NCI-H510A treated with DMSO at 0.1 percent for 48 hours (cell line): ENCODE results near the gene ADAM22.

Experiments
- DNase-seq: peaks from one replicate; lab custom pipeline; 2025; lab: John Stamatoyannopoulos, UW

The ADAM22 gene

GRCh38 chr7:88217675-88218428, 283.8 kb downstream of the ADAM22 start:
- peak; percentile 2 for DNase-seq

- no peak for DNase-seq
These were observed 284.3 kb downstream of the ADAM22 start for GRCh38 chr7:88218429-88218745.

- DNase-seq: peak; percentile 46
These were observed 285.0 kb downstream of the ADAM22 start for GRCh38 chr7:88218836-88219605.

- peak; percentile 50 for DNase-seq
These were observed 286.0 kb downstream of the ADAM22 start, which contains the start of gene SRI for GRCh38 chr7:88219781-88220747. Gene SRI (minus strand): TSS chr7:88220038. CDS start chr7:88220026, 12 bp downstream.

- DNase-seq: no peak
These were observed 289.2 kb downstream of the ADAM22 start for GRCh38 chr7:88223265-88223664.

GRCh38 chr7:88224601-88225275, 290.7 kb downstream of the ADAM22 start:
- no peak for DNase-seq

- DNase-seq: no peak
These were observed 292.1 kb downstream of the ADAM22 start for GRCh38 chr7:88226201-88226600.

- no peak for DNase-seq
These were observed 292.9 kb downstream of the ADAM22 start for GRCh38 chr7:88226886-88227516.

GRCh38 chr7:88229302-88229995, 295.4 kb downstream of the ADAM22 start:
- no peak for DNase-seq

- DNase-seq: no peak
These were observed 296.6 kb downstream of the ADAM22 start for GRCh38 chr7:88230646-88231045.

GRCh38 chr7:88233828-88234227, 299.8 kb downstream of the ADAM22 start:
- DNase-seq: no peak

GRCh38 chr7:88239852-88240251, 305.8 kb downstream of the ADAM22 start:
- no peak for DNase-seq

GRCh38 chr7:88243345-88243909, 309.4 kb downstream of the ADAM22 start:
- peak; percentile 11 for DNase-seq

- DNase-seq: no peak
These were observed 310.2 kb downstream of the ADAM22 start for GRCh38 chr7:88244258-88244657.
